GM12864 (cell line): Measurements from ENCODE around the gene AFF1.
"Not testable (repeated sequence)": the region's sequence is repeated elsewhere in the genome, so short reads cannot be mapped to it uniquely, and the experiment has no call there.

ENCODE experiments used
- DNase-seq: peaks from one replicate; pipeline ENCODE4 v3.0.0-alpha.2; 2011; ENCODE audit warnings: low read depth
- H3K4me3 ChIP-seq: 2 replicates; pipeline ENCODE4 v1.5.1; 2011; ENCODE audit warnings: mild to moderate bottlenecking, low read depth, low read length, control low read depth
- CTCF ChIP-seq: IDR thresholded peaks from 2 replicates; pipeline ENCODE4 v1.5.1; 2011; ENCODE audit warnings: low read depth, mild to moderate bottlenecking, moderate library complexity, low read length, control low read depth, inconsistent platforms; ENCODE audit errors: missing control alignments

AFF1 gene

GRCh38 chr4:87075876-87076275, 141.1 kb downstream of the AFF1 start:
- no peak for TF ChIP-seq CTCF
- DNase-seq: no peak
- no peak overlapping the region for H3K4me3 ChIP-seq

DNA sequence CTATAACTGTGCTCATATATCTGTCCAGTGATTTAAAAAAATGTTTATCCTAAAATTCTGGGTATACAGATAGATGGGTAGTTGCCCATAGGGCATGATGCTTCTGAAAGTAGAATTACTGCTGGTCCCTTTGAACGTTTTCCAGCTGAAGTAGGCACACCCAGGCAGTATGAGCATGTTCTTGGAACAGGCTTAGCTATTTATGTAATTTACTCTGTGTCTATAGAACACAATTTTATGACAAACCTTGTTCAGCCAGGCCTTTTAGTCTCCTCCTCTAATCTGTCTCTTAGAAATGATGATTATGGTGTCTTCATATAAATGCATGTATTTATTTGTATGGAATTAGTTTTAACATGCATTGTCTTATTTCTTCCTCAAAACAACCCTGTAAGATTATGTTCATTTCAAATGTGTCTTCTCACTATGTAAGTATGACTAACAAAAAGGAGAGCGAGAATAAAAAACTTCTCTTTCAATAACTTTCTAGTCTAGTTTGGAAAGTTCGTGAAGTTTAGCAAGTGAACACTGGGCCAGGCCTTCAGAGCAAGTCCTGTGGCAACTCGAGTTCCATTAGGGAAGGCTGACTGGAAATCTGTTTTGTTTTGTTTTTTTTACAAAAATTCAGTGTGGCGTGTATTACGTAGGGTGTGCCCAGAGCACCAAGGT, 142.0 kb downstream of the AFF1 start:
- no peak overlapping the region for H3K4me3 ChIP-seq
- TF ChIP-seq CTCF: no peak
- DNase-seq: no peak

DNA sequence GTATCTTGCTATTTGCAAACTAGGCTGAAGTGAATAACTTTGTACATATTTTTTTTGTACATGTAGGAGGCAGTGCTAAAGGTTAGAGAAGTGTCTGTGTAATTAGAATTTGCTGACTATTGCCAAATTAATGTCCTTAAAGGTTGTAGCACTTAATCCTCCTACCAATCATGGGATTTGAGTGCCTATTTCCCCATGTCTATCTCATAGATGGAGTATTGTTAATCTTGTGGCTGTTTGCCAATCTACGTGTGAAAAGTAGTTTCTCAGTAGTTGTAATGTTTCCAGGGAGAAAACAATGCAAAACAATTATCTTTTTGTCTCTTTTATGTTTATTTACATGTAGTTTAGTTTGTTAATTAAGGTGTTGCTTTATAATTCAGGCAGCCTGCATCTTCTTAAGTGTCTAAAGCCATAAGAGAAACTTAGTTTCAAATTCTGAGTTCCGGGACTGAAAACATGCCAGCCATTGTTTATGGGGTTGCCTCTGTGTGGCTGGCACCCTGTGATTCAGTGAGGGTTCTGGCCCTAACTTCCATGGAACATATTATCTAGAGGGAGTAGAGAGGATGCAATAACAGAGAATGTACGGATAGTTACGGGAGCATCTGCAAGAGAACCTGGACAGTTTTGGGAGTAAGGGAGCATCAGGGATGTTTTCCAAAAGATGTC, 143.2 kb downstream of the AFF1 start:
- H3K4me3 ChIP-seq: no peak overlapping the region
- no peak for TF ChIP-seq CTCF
- DNase-seq: no peak

DNA sequence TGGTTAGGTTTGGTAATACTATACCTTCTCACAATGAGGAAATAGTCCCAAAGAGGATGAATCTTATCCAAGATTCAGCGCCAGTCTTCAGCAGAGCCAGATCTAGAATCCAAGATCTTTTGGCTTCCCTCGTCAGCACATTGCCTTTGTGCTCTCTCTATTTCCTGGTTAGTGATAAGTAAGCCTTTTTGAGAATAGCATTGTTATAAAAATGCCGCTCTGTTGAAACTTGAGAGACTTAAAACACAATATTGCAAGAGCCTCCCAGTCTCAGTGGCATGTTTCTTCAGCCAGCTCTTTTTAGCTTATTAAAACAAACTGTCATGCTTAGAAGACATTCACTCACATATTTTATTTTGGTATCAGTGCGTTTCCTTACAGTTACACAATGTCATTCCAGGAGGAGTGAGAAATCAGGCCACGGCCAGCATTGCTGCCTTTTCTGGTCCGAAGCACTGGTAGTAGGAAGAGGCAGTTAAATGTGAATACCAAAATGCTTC, 144.2 kb downstream of the AFF1 start:
- H3K4me3 ChIP-seq: no peak overlapping the region
- DNase-seq: no peak
- TF ChIP-seq CTCF: no peak

- TF ChIP-seq CTCF: no peak
- H3K4me3 ChIP-seq: no peak overlapping the region
- no peak for DNase-seq
Observed at GRCh38 chr4:87079967-87080366, 145.2 kb downstream of the AFF1 start.

DNA sequence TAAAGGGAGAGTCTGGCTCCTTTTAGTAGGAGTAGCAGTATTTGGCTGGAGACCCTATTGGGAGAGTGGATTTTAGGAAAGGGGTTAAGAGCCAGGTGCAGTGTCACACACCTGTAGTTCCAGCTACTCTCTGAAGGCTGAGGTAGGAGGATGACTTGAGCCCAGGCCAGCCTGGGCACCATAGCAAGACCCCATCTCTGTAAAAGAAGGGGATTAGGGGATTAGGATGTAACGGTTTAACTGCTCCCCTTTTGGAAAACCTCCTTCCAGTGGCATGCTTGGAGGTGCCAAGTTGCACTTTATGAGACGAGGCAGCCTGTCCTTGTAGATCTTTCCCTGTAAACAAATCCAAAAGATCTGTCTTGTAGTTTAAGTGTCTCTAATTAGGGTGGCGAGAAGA, 145.7 kb downstream of the AFF1 start:
- TF ChIP-seq CTCF: no peak
- H3K4me3 ChIP-seq: no peak overlapping the region
- DNase-seq: no peak

DNA sequence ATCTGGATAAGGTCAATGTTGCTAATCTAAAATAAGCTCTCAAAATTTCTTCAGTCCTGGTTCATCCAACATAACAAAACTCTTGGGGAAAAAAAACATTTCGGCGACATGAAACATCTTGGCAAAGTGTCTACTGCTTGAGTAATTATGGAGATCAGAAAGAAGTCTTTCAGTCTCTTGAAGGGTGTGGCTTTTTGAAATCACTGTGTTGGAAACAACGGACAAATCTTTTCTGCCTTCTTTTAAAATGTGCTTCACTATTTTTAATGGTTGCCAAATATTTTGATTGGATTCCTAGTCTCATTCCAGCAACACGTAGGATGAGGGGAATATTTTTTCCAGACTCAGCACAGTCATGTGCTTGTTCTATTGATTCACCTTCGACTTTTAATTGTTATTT, 147.0 kb downstream of the AFF1 start:
- no peak for TF ChIP-seq CTCF
- H3K4me3 ChIP-seq: no peak overlapping the region
- no peak for DNase-seq

- DNase-seq, H3K4me3 ChIP-seq: not testable (repeated sequence)
Observed at GRCh38 chr4:87085732-87086131, 150.9 kb downstream of the AFF1 start.
